ENCODE results near the gene SLBP.
"Not testable (repeated sequence)": the region's sequence is repeated elsewhere in the genome, so short reads cannot be mapped to it uniquely, and the experiment has no call there.

The SLBP gene

DNA sequence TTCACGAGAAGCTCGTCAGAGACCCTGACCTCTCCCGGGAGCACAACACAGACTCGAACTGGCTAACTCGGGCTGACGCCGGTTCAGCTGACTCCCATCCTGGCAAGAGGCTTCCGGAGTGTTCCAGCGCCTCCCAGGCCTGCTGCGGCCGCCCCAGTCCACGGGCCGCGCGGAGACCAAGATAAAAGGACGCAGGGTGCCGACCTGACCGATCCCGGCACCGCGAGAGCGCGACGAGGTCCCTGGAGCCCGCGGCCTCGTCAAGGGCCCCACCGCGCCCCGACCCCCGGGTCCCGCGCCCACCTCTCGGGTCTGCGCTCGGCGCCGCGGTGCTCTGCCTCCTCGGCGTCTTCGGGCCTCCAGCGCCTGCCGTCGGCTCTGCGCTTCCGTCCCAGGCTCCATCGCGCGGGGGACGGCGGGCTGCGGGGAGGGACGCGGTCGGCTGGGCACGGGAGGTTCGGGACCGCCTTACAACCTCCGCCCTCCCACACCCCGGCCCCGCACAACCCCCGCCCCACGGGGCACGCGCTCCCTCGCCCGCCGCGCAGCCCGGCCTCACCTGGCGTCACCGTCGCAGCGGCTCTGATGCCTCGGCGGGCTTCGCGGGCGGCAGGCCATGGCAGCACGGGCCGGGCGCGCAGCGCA lies 426 bp downstream of the SLBP start:
- DNase-seq (ENCODE audit: low read depth in 3 of 3): peak in 1 of 3 experiments; percentile 32

DNA sequence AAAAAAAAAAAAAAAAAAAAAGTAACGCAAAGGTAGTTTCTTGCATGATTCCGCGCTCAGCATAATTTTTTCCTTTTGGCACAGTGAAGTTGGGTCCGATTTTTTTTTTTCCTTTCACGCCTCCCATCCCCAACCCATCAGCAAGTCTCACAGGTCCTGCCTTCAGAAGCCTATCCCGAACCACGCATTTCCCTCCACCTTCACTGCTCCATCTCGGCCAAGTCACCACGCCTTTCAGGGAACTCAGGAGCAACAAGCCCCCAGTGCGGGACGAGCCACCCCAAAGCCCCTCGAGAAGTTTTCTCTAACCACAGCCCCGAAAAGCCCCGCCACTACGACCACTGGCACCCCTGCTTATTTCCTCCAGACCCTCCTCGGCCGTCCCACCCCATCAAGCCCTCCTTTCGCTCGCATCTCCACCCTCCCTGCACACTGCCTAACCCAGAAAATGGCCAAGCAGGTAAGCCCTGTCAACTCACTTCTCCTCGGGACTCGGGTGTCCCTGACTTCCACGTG lies 1.0 kb downstream of the SLBP start:
- no peak for DNase-seq (ENCODE audit: low read depth in 3 of 3)

DNA sequence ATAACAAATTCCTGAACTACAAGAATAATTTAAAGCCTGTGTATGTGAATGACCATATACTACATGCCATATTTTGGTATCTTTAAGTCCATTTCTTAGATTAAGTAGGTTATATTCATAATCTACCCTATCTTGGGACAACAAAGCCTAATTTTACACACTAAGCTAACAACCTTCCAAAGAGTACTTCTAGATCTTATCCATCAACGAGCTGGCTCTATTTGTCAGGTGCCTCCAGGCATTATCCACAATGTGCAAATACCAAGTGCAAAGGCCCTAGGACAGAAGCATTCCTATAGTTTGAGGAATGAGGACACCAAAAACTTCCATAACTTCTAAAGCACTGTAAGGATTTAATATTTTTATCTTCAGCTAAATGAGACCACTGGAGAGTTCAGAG lies 3.5 kb downstream of the SLBP start:
- no peak for DNase-seq (ENCODE audit: low read depth in 3 of 3)

DNA sequence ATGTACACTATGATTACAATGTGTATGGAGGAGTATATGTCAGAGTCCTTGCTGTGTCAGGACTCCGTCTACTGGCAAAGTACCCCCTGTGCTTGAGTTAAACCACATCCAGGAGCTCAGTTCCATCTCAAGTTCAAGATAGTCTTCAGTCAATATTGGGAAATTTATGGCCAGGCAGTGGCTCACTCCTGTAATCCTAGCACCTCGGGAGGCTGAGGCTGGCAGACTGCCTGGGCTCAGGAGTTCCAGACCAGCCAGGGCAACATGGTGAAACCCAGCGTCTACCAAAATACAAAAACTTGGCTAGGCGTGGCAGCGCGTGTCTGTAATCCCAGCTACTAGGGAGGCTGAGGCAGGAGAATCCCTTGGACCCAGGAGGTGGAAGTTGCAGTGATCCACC lies 5.8 kb downstream of the SLBP start:
- no peak for DNase-seq (ENCODE audit: low read depth in 3 of 3)

DNA sequence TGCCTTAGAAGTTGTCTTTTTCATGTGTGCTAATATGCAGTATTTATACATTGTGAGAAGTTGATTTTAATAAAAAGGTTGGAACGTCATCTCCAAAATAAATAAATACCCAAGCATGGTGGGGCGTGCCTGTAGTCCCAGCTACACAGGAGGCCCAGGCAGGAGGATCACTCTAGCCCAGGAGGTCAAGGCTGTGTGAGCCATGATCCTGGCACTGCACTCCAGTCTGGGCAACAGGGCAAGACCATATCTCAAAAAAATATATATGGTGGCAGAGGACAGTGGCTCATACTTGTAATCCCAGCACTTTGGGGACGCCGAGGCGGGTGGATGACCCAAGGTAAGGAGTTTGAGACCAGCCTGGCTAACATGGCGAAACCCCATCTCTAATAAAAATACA lies 6.4 kb downstream of the SLBP start:
- DNase-seq (ENCODE audit: low read depth in 3 of 3): no peak

DNA sequence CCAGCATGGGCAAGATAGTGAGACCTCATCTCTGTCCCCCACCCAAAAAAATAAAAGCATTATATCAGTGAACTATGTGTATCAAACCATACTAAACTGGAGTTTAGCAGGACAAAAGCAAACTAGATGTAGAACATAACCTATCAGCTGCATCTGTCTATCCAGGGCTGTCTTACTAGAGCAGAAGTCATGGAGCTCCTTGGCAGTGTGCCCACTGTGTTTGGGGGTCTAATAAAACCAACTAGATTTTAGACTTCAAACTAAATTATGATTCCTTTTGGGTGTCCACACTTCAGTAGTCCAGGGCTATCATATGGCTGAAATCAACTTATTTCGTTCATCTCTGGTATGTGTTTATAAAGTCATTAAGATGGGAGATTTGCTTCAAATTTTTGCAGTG lies 8.3 kb downstream of the SLBP start:
- DNase-seq (ENCODE audit: low read depth in 3 of 3): no peak

DNA sequence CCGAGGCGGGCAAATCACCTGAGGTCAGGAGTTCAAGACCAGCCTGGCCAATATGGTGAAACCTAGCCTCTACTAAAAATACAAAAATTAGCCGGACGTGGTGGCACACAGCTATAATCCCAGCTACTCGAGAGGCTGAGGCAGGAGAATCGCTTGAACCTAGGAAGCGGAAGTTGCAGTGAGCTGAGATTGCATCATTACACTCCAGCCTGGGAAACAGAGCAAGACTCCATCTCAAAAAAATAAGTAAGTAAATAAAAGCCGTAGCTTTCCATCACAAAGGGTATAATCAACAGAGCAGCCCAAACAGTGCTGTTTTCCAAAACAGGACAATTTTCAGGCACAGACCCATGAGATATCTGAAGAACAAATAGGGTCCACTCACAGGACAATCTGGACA lies 10.4 kb downstream of the SLBP start:
- not testable (repeated sequence) for DNase-seq (ENCODE audit: low read depth in 3 of 3)

DNA sequence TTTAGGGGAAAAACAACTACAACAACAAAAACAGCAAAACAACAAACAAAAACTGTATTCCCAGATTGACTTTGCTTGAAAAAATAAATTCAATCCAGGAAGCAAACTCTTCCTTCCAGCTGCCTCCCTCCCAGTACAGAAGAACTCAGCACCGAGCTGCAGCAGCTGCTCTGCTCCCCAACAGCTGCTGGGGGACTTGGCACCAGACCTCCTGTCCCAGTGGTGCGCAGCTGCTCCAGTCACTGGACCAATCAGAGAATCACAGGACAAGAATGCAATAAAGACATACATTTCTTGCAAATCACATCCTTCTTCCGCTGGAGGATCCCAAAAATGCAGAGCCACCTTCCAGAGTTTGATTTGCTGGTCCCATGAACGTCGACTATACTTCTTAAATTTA lies 16.2 kb downstream of the SLBP start:
- no peak for DNase-seq (ENCODE audit: low read depth in 3 of 3)

DNA sequence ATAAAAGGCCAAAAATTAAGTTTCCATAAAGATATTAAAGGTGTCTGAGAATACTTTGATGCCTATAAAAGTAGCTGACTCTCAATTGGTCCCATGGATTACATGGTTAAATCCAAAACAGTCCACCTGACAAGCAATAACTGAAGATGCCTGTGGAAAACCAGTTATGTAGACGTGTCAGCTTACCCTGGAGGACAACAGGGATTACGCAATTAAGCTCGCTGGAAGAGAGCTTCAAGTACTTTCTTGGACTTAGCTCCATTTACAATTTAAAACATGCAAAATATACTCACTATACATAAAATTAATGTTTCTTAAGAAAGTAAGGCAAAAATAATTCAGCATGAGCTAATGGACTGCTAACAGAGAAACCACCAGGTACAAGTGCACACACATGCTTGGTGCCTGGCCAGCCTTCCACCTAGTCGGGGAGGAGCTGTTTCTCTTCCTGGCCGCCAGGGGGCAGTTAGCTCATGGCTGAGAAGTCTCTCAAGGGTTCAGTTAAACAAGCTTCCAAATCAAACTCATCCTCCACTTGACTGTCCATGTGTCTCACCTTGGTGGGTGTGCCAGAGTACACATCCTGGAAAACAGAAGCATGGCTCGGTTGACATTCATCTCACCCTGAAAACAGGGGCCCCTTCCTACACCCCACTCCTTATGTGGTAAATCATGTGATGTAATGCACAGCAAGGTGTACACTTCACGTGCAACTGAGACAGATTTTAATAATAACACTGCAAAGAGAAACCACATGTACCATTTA lies 18.8 kb downstream of the SLBP start:
- peak; percentile 55 to 65 (median 56) for DNase-seq (ENCODE audit: low read depth in 3 of 3)

DNA sequence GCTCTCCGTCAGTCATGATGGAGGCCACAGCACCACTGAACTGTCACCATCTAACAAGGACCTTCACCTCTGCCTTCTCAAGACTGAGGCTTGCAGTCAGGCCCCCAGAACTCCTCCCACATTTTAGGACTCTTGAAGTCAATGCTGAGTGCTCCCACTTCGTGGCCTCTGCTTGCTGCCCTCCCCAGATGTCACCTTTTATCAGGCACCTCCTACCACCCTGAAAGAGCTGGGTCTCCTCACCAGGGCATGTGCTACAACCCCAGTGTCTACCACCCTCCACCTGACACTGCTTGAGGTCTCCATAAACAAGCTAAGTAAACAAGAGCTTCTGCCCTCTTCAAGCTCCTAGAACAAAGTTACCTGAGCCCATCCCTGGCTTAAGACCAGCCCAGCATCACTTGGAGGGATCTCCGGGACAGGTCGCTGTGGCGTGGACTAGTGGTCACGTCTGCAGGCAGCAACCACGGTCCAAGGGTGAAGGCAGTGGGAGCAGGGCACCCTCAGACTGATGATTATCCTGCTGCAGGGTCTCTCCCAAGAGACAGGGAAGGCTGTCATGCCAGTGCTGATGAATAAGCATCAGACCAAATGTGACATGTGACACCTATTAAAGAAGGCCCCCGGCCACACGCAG lies 20.3 kb downstream of the SLBP start:
- DNase-seq (ENCODE audit: low read depth in 3 of 3): no peak

DNA sequence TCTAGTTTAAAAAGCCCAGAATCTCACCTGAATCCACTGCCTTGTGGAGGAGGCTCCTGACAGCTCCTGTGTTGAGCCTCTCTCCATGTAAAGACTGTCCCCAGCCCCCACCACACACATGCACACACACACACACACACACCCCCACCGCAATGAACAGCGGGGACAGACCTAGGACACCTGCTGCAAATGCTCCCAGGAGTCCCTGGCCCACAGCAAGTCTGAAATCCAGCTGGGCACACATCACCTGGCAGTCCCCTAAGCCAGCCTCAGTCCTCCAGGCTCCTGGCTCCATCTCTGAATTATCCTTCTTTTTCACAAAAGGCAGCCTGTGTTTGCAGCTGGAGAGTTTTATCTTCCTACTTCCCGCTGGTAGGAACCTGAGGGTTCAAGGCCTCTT lies 21.4 kb downstream of the SLBP start:
- DNase-seq (ENCODE audit: low read depth in 3 of 3): no peak

DNA sequence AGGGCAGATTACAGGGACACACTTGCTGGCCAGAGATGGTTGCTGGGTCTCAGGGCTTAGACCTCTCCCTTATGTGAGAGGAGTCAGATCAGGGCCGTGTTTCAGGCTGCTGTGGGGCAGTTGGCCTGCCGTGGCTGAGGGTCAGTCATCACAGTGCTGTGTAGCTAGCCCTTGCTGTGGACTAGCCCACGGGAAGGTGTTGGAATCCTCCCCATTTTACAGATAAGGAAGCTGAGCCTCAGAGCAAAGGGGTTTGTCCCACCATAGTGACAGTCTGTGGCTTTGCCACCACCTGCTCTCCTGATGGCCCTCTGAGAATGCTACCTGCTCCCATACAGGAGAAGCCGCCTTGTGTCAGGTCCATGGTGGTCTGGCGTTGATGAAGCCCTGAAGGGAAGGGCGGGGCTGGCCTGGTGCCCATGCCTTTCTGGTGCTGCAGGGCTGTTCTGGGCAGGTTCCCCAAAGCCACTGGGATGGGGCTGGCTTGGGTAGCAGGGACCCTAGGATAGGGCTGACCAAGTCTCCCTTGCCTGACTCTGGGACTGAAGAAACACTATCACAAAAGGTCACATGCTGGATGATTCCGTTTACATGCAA lies 25.6 kb downstream of the SLBP start:
- no peak for DNase-seq (ENCODE audit: low read depth in 3 of 3)

DNA sequence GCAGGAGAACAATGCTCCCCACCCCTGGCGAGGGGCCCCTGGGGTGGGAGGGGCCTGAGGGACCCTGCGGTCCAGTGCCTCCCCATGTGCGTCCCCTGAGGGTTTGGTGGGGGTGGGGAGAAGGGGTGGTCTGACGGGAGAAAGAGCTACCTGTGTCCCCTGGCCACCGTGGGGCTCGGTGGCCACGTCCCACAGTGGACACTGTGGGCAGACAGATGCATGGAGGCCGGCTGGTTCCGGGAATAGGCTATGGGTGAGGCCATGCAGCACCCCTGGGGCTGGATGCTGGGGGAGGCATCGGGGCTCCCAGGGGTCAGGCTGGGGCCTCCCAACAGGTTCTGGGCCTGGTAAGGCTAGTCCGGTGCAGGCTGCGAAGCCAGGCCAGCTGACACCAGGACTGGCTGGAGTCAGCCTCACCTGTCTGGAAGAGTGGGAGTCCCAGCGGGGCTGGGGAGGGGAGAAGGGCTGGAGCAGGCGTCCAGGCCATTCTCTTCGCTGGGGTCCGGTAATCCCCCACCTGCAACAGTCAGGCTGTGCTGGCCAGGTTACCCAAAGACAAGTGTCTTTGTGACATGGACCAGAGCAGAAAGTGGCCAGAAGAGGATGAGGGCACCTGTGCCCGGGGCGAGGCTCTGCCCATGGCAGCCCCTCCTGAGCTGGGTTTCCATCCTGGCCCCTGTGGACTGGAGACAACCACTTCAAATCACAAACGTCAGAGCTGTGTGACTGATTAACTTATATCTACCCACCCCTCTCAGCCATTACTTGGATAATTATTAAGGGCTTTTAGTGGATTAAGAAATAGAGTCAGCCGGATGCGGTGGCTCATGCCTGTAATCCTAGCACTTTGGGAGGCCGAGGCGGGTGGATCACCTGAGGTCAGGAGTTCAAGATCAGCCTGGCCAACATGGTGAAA lies 26.6 kb downstream of the SLBP start:
- DNase-seq (ENCODE audit: low read depth in 3 of 3): no peak

DNA sequence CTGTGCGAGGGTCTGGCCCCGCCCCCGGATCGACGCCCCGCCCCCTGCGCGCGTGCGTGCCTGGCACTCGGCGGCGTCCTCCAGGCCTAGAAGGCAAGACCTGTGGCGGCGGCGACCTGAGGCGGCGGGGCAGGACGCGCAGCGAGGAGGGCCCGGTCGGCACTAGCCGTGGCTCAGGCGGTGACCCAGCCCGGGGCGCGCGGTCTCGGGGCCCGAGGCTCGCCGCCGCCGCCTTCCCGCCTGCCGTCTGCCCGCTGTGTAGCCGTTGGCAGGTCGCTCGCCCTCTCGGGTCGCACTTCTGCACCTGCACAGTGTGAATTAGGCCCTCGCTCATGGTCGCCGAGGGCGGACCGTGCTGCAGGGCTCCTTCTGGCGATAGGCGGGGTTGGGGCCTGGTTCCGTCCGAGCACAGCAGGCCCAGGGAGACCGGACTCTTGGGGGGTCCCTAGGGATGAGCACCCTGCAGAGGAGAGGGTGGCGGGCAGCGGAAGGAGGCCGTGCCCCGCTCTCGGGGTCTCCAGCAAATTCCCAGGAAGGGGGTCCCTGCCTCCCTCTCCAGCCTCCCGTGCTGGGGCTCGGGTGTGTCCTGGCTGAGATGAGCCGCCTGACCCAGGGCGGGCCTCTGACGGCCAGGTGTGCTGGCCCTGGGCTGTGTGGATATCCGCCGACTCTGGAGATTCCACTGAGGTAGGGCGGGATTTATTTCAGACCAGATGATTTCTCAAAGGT lies 27.4 kb downstream of the SLBP start:
- DNase-seq (ENCODE audit: low read depth in 3 of 3): peak in 2 of 3 experiments; percentile 86 to 95

DNA sequence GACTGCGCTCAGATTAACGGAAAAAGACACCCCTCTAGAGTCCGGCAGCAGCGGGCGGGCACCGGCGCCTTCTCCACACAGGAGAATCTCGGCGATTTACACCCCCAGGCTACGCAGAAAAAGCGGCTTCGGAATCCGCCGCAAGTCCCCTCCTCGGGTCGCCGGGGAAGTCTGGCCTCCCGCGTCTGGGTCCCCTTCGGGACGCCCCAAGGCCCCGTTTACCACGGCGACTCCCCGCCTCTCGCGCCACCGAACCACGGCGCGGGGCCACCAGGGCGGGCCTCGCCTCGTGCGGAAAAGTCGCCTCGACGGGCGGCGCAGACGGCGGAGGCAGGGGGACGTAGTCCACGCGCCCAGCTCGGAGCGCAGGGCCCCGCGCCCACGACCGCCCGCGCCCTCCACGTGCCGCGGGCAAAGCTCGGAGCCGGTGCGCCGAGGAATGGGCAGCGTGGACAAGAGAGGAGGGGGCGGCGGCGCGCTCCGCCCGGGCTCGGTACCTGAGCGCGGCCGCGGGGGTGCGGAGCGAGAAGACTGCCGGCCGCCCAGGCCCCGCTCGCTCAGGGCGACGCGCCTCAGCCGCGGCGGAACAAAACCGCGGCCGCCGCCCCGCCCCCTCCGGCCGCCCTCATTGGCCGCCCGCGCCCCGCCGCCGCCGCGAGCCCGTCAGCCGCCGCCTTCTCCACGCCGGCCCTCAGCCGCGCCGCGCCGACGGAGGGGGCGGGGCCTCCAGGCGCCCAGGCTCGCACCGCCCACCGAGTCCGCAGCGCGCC lies 28.2 kb downstream of the SLBP start, which contains the start of gene FAM53A:
FAM53A (minus strand) TSS at position 578 of the 770 bp plus-strand sequence. CDS start 15,572 bp downstream, outside the sequence.
- DNase-seq (ENCODE audit: low read depth in 3 of 3): peak in 2 of 3 experiments; percentile 17 to 90

DNA sequence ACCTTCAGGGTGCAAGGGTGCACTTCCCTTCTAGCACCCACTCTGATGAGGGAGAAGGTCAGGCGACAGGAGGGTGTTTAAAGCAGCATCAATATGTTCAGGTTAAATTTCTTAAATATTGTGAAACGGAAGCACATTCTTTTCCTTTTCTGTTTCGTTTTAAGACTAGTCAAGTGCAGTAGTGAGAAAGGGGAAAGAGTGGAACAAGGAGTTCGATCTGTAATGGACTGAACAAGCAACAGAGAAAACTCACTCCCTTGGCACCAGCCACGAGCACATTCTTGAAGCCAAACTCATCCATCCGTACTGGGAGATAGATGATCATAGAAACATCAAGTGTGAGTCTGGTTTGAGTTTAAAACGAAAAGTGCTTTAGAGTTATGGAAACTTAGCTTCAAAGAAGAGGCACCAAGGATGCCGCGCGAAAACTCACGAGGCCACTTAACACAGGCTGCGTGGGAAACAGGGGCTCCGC lies 28.8 kb downstream of the SLBP start:
- no peak for DNase-seq (ENCODE audit: low read depth in 3 of 3)

DNA sequence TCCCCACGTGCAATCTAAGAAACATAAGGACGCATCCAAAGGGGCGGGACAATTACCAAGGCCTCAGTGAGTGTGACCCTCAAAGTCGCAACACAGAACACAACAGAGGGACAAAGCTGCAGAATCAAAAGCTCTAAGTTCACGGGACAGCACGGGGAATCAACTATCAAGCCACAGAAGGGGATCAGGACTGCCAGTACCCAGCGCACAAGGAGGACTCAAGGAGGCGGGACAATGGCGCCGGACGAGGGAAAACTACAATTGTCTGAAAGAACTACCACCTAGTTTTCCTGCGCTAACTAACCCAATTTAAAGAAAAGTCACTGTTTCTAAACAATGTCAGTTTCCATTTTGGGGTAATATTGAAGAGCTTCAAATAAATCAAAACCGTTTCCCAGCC lies 29.3 kb downstream of the SLBP start:
- no peak for DNase-seq (ENCODE audit: low read depth in 3 of 3)

DNA sequence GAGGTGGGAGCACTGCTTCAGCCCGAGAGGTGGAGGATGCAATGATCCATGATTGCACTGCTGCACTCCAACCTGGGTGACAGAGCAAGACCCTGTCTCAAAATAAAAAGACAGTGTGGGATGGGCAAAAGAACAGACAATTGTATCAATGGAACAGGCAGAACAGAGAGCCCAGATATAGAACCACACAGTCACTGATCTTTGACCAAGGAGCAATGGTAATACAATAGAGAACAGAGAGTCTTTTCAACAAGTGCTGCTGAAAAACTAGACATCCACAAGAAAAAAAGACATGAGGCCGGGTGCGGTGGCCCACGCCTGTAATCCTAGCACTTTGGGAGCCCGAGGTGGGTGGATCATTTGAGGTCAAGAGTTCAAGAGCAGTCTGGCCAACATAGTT lies 33.9 kb downstream of the SLBP start:
- no peak for DNase-seq (ENCODE audit: low read depth in 3 of 3)

Measured in stimulated activated CD4-positive, alpha-beta T cell treated with anti-CD3 and anti-CD28 coated beads, TNF-alpha, amount 100 ng/mL, for 24 hours (primary cell).